IMR-90 (cell line): ENCODE data around the gene DPY19L1.
"Not testable (repeated sequence)": the region's sequence is repeated elsewhere in the genome, so short reads cannot be mapped to it uniquely, and the experiment has no call there.

ENCODE experiments used
- CTCF ChIP-seq: conservative IDR thresholded peaks from 2 replicates; pipeline ENCODE4 v1.5.1; 2012; ENCODE audit warnings: mild to moderate bottlenecking, low read depth, low read length, improper control_type of control experiment
- ELK1 ChIP-seq: fragments of 150-350 bp; IDR thresholded peaks from 2 replicates; pipeline ENCODE4 v1.6.1; 2016; ENCODE audit warnings: low read depth, mild to moderate bottlenecking, low read length, moderate library complexity, borderline replicate concordance
- MAFK ChIP-seq: IDR thresholded peaks from 2 replicates; pipeline ENCODE4 v1.6.1; 2012; ENCODE audit warnings: low read depth, low read length, improper control_type of control experiment
- MXI1 ChIP-seq: IDR thresholded peaks from 2 replicates; pipeline ENCODE4 v1.6.1; 2012; ENCODE audit warnings: low read depth, mild to moderate bottlenecking, low read length, moderate library complexity, borderline replicate concordance
- POLR2A ChIP-seq: IDR thresholded peaks from 2 replicates; pipeline ENCODE4 v1.6.1; 2012; ENCODE audit warnings: mild to moderate bottlenecking, low read depth, low read length
- RAD21 ChIP-seq: IDR thresholded peaks from 2 replicates; pipeline ENCODE4 v1.6.1; 2012; ENCODE audit warnings: low read length, improper control_type of control experiment
- RCOR1 ChIP-seq: IDR thresholded peaks from 2 replicates; pipeline ENCODE4 v1.6.1; 2012; ENCODE audit warnings: mild to moderate bottlenecking, low read length, improper control_type of control experiment; ENCODE audit not compliant: insufficient replicate concordance
- RFX5 ChIP-seq: IDR thresholded peaks from 2 replicates; pipeline ENCODE4 v1.8.0; 2012; ENCODE audit warnings: low read depth, mild to moderate bottlenecking, low read length, moderate library complexity
- SMC3 ChIP-seq: fragments of 150-350 bp; IDR thresholded peaks from 2 replicates; pipeline ENCODE4 v1.6.1; 2016; ENCODE audit warnings: low read depth, mild to moderate bottlenecking, antibody characterized with exemption, low read length, moderate library complexity

- not testable (repeated sequence) for TF ChIP-seq CTCF, POLR2A, SMC3, RFX5, ELK1, RCOR1, RAD21, MXI1, MAFK
Observed at GRCh38 chr7:35053488-35054175, 16.3 kb upstream of the DPY19L1 start.
